HG03039 (cell line): ENCODE results near the gene VCY.
"Not testable (repeated sequence)": the region's sequence is repeated elsewhere in the genome, so short reads cannot be mapped to it uniquely, and the experiment has no call there.

Experiments
- ATAC-seq: cut with Tn5 transposase; IDR thresholded peaks from one replicate; pipeline ENCODE4 v1.9.1; 2021; ENCODE audit warnings: mild to moderate bottlenecking, moderate library complexity; ENCODE audit not compliant: unreplicated experiment

The VCY gene

DNA sequence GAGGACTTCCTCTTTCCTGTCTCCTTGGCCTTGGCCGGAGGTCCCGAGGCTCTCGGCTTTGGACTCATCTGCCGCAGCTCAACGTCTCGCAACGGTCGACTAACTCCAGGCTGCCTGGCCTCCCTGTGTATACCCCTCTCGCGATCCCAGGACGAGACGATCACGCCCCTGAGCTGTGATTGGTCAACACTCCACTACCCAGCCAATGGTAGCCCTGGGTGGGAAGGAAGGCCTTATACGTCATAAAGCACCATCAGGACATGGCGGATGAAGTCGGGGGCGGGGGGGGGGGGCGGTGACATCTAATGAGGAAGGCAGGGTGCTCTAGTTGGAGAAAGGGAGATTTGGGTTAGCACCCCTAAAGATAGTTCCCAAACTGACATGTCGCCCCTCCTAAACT is at the start of gene VCY:
TSS of gene VCY (minus strand) at position 101 of the 400 bp plus-strand sequence. CDS start at position 68, 33 bp downstream.
- ATAC-seq, result not testable (repeated sequence)

DNA sequence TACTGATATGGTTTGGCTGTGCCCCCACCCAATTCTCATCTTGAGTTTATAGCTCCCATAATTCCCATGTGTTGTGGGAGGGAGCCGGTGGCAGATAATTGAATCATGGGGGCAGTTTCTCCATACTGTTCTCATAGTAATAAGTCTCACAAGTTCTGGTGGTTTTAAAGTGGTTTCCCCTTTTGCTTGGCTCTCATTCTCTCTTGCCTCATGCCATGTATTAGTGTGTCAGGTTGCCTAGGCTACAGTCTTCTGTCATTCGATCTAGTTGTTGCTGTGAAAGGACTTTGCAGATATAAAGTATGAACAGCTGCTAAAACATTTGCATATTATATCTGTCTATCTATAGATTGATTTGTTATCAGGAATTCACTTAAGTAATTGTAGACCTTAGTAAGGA is 44.1 kb upstream of the VCY start:
- ATAC-seq, result not testable (repeated sequence)

DNA sequence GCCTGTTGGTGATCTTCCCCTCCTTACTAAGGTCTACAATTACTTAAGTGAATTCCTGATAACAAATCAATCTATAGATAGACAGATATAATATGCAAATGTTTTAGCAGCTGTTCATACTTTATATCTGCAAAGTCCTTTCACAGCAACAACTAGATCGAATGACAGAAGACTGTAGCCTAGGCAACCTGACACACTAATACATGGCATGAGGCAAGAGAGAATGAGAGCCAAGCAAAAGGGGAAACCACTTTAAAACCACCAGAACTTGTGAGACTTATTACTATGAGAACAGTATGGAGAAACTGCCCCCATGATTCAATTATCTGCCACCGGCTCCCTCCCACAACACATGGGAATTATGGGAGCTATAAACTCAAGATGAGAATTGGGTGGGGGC is 25.6 kb upstream of the VCY start:
- not testable (repeated sequence) for ATAC-seq

DNA sequence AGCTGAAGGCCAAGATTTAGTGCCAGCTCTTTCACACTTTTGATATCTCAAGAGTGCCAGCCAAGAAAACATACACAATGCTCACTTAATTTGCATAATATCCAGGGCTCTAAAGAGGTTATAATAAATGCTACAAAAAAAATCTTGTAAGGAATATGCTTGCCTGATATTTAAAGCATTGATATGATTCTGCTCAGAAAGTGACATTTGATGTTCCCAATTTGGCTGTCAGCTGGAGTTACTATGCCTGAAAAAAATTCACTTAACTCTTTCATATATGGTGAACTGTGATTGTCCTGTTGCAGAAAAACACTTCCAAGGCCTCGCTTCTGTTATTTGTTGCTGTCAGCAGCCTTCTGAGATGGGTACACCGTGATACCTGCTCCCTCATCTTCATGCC is 43.9 kb downstream of the VCY start:
- ATAC-seq, result not testable (repeated sequence)
